ENCODE results near the gene MDFI. TPM values are rescaled to one million over a fixed set of nuclear protein-coding genes. Genes with fewer than 3 reads are reported as not detected.

Gene MDFI
- total and polyA plus RNA-seq, 2 experiments from 2014 or later: not detected

GRCh38 chr6:41668968-41669367 lies 30.7 kb downstream of the MDFI start:
- H3K27ac ChIP-seq: no peak overlapping the region
- no peak for DNase-seq
- H3K36me3 ChIP-seq (ENCODE audit: low read depth): no peaks in the 10 kb centered on the region
- H3K9me2 ChIP-seq (ENCODE audit: insufficient read depth): no peaks in the 10 kb centered on the region
- 0 out of 2 replicates have a peak, but pooled peaks cover 14% of the 10 kb centered on the region for H3K27me3 ChIP-seq (replicated peaks; ENCODE audit: insufficient read depth)
- no peaks in the 10 kb centered on the region for H4K20me1 ChIP-seq (ENCODE audit: insufficient read depth)
- TF ChIP-seq EZH2 (IDR thresholded peaks at IDR 0.05; ENCODE audit: insufficient read depth, poor library complexity, severe bottlenecking) (no peak), EZH2phosphoT487 (IDR thresholded peaks at IDR 0.05; ENCODE audit: insufficient read depth, low read depth) (no peak)
- H3K4me1 ChIP-seq (ENCODE audit: insufficient read depth): no peaks in the 10 kb centered on the region
- H3K79me2 ChIP-seq (ENCODE audit: insufficient read depth): no peaks in the 10 kb centered on the region
- H3K9me3 ChIP-seq (ENCODE audit: low read depth): no peaks in the 10 kb centered on the region
- no peak overlapping the region for H3K9ac ChIP-seq
- no peak overlapping the region for H3K4me3 ChIP-seq
- H2AFZ ChIP-seq: no peak overlapping the region
- in situ Hi-C loops (cut with MboI): no loop called here
- 64 to 71% methylated on average over 2 of the region's 2 CpGs for WGBS, 2 experiments (ENCODE audit: low coverage in 1 of 2, low lambda C conversion rate in 2 of 2, missing lambda C conversion rate in 2 of 2)
- H3K4me2 ChIP-seq (ENCODE audit: unreplicated experiment): no peak overlapping the region
- H3F3A ChIP-seq (ENCODE audit: insufficient read depth): no peaks in the 10 kb centered on the region

- in situ Hi-C loops (cut with MboI): loop anchor here (10.0 kb wide), 2 partner anchors 66 to 306 kb away; no protein-coding TSS in a partner anchor
- Histone ChIP-seq H3K4me3 (no peak overlapping the region), H3K27me3 (replicated peaks; ENCODE audit: insufficient read depth) (0 out of 2 replicates have a peak, but pooled peaks cover 11% of the 10 kb centered on the region), H3K27ac (no peak overlapping the region), H3K9me2 (ENCODE audit: insufficient read depth) (no peaks in the 10 kb centered on the region), H3K9ac (no peak overlapping the region), H3K4me2 (ENCODE audit: unreplicated experiment) (no peak overlapping the region), H3F3A (ENCODE audit: insufficient read depth) (no peaks in the 10 kb centered on the region), H4K20me1 (ENCODE audit: insufficient read depth) (no peaks in the 10 kb centered on the region), H3K79me2 (ENCODE audit: insufficient read depth) (no peaks in the 10 kb centered on the region), H3K9me3 (ENCODE audit: low read depth) (no peaks in the 10 kb centered on the region), H3K36me3 (ENCODE audit: low read depth) (no peaks in the 10 kb centered on the region), H3K4me1 (ENCODE audit: insufficient read depth) (no peaks in the 10 kb centered on the region), H2AFZ (no peak overlapping the region)
- no peak for DNase-seq
- WGBS, 2 experiments (ENCODE audit: low coverage in 1 of 2, low lambda C conversion rate in 2 of 2, missing lambda C conversion rate in 2 of 2): 45 to 52% methylated on average over 9 of the region's 9 CpGs
- TF ChIP-seq EZH2phosphoT487 (IDR thresholded peaks at IDR 0.05; ENCODE audit: insufficient read depth, low read depth) (no peak), EZH2 (IDR thresholded peaks at IDR 0.05; ENCODE audit: insufficient read depth, poor library complexity, severe bottlenecking) (no peak)
These were observed 32.6 kb downstream of the MDFI start for GRCh38 chr6:41670703-41671360.

DNA sequence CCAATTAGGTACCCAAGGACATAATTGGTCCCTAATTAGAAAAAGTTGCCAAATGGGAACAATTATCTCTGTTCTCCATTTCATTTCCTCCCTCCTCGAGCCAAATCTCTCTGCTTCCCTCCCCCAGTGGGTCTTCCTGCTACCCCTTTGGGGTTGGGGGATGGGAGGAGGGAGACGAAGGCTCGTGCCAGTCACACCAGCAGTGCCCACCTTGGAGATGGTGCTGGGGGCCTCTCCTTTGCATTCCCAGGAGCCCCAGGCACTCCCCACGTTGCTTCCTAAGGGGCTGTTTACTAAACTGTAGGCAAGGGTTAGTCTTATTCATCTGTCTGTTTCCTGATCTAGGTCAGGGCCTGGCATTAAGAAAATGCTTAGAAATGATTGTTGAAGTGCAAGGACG lies 33.1 kb downstream of the MDFI start:
- in situ Hi-C loops (cut with MboI): loop anchor here (10.0 kb wide), 2 partner anchors 67 to 307 kb away; no protein-coding TSS in a partner anchor
- 13 to 22% methylated on average over 5 of the region's 5 CpGs for WGBS, 2 experiments (ENCODE audit: low coverage in 1 of 2, low lambda C conversion rate in 2 of 2, missing lambda C conversion rate in 2 of 2)
- H3K9ac ChIP-seq: no peak overlapping the region

GRCh38 chr6:41672016-41672415 lies 33.7 kb downstream of the MDFI start:
- 83 to 88% methylated on average over 7 of the region's 7 CpGs for WGBS, 2 experiments (ENCODE audit: low coverage in 1 of 2, low lambda C conversion rate in 2 of 2, missing lambda C conversion rate in 2 of 2)

More for the DNA sequence above, 33.1 kb downstream of the MDFI start:
- H3K4me3 ChIP-seq: no peak overlapping the region
- no peak for TF ChIP-seq EZH2phosphoT487 (IDR thresholded peaks at IDR 0.05; ENCODE audit: insufficient read depth, low read depth)
- TF ChIP-seq EZH2 (IDR thresholded peaks at IDR 0.05; ENCODE audit: insufficient read depth, poor library complexity, severe bottlenecking): no peak
- no peak overlapping the region for H2AFZ ChIP-seq
- H3K36me3 ChIP-seq (ENCODE audit: low read depth): no peaks in the 10 kb centered on the region
- no peaks in the 10 kb centered on the region for H3K9me2 ChIP-seq (ENCODE audit: insufficient read depth)
- no peaks in the 10 kb centered on the region for H3F3A ChIP-seq (ENCODE audit: insufficient read depth)
- H3K9me3 ChIP-seq (ENCODE audit: low read depth): no peaks in the 10 kb centered on the region
- no peak overlapping the region for H3K27ac ChIP-seq
- H4K20me1 ChIP-seq (ENCODE audit: insufficient read depth): no peaks in the 10 kb centered on the region
- DNase-seq: no peak
- H3K27me3 ChIP-seq (replicated peaks; ENCODE audit: insufficient read depth): 0 out of 2 replicates have a peak, but pooled peaks cover 11% of the 10 kb centered on the region
- no peak overlapping the region for H3K4me2 ChIP-seq (ENCODE audit: unreplicated experiment)
- H3K79me2 ChIP-seq (ENCODE audit: insufficient read depth): no peaks in the 10 kb centered on the region
- H3K4me1 ChIP-seq (ENCODE audit: insufficient read depth): no peaks in the 10 kb centered on the region

More at GRCh38 chr6:41672016-41672415, 33.7 kb downstream of the MDFI start:
- H3K79me2 ChIP-seq (ENCODE audit: insufficient read depth): no peaks in the 10 kb centered on the region
- no peak overlapping the region for H3K27ac ChIP-seq
- H3F3A ChIP-seq (ENCODE audit: insufficient read depth): no peaks in the 10 kb centered on the region
- no peaks in the 10 kb centered on the region for H3K36me3 ChIP-seq (ENCODE audit: low read depth)
- no peak overlapping the region for H2AFZ ChIP-seq
- H3K27me3 ChIP-seq (replicated peaks; ENCODE audit: insufficient read depth): 0 out of 2 replicates have a peak, but pooled peaks cover 8% of the 10 kb centered on the region
- no peak overlapping the region for H3K9ac ChIP-seq
- no peaks in the 10 kb centered on the region for H3K4me1 ChIP-seq (ENCODE audit: insufficient read depth)
- no peak overlapping the region for H3K4me3 ChIP-seq
- no peaks in the 10 kb centered on the region for H4K20me1 ChIP-seq (ENCODE audit: insufficient read depth)
- no peaks in the 10 kb centered on the region for H3K9me2 ChIP-seq (ENCODE audit: insufficient read depth)
- in situ Hi-C loops (cut with MboI): loop anchor here (10.0 kb wide), 2 partner anchors 67 to 307 kb away; no protein-coding TSS in a partner anchor
- H3K4me2 ChIP-seq (ENCODE audit: unreplicated experiment): no peak overlapping the region
- TF ChIP-seq EZH2 (IDR thresholded peaks at IDR 0.05; ENCODE audit: insufficient read depth, poor library complexity, severe bottlenecking) (no peak), EZH2phosphoT487 (IDR thresholded peaks at IDR 0.05; ENCODE audit: insufficient read depth, low read depth) (no peak)
- no peaks in the 10 kb centered on the region for H3K9me3 ChIP-seq (ENCODE audit: low read depth)
- DNase-seq: no peak
